Loucy (cell line): ENCODE results near the gene HOXA13.

Experiments used
- H2AFZ ChIP-seq: fragments of 200-600 bp; sonication (generic); 2 replicates; pipeline ENCODE4 v1.6.0; 2016; ENCODE audit warnings: antibody characterized with exemption, mild to moderate bottlenecking, low read length, moderate library complexity
- H3F3A ChIP-seq: fragments of 200-600 bp; 2 replicates; pipeline ENCODE4 v1.6.0; 2016; ENCODE audit warnings: antibody characterized with exemption, low read depth, mild to moderate bottlenecking
- H3K27me3 ChIP-seq: fragments of 200-600 bp; sonication (generic); 2 replicates; pipeline ENCODE4 v1.6.1; 2014; ENCODE audit warnings: low read length, mild to moderate bottlenecking; ENCODE audit not compliant: insufficient read depth, poor library complexity, severe bottlenecking
- H3K36me3 ChIP-seq: fragments of 200-600 bp; sonication (generic); 2 replicates; pipeline ENCODE4 v1.6.1; 2016; ENCODE audit warnings: low read length; ENCODE audit not compliant: insufficient read depth
- H3K4me1 ChIP-seq: fragments of 200-600 bp; sonication (generic); 2 replicates; pipeline ENCODE4 v1.5.1; 2014; ENCODE audit warnings: low read length, mild to moderate bottlenecking; ENCODE audit not compliant: insufficient read depth, poor library complexity, severe bottlenecking
- H3K4me2 ChIP-seq: fragments of 200-600 bp; sonication (generic); 2 replicates; pipeline ENCODE4 v1.6.0; 2014; ENCODE audit warnings: antibody characterized with exemption, low read length, low read depth, mild to moderate bottlenecking; ENCODE audit not compliant: poor library complexity, severe bottlenecking
- H3K4me3 ChIP-seq: fragments of 200-600 bp; sonication (generic); 2 replicates; pipeline ENCODE4 v1.5.1; 2014; ENCODE audit warnings: low read length, mild to moderate bottlenecking, mixed read lengths; ENCODE audit not compliant: poor library complexity, severe bottlenecking
- H3K79me2 ChIP-seq: fragments of 200-600 bp; sonication (generic); 2 replicates; pipeline ENCODE4 v1.6.1; 2014; ENCODE audit warnings: low read length; ENCODE audit not compliant: insufficient read depth
- H3K9ac ChIP-seq: fragments of 200-600 bp; sonication (generic); 2 replicates; pipeline ENCODE4 v1.6.0; 2014; ENCODE audit warnings: mild to moderate bottlenecking, low read depth, low read length, moderate library complexity; ENCODE audit not compliant: poor library complexity, severe bottlenecking
- H3K9me2 ChIP-seq: fragments of 200-600 bp; sonication (generic); replicated peaks from 2 replicates; pipeline ENCODE4 v1.6.1; 2016; ENCODE audit warnings: low read depth, low read length, mixed read lengths
- H3K9me3 ChIP-seq: fragments of 200-600 bp; sonication (generic); 2 replicates; pipeline ENCODE4 v1.6.1; 2014; ENCODE audit warnings: mild to moderate bottlenecking, antibody characterized with exemption, low read length, low read depth; ENCODE audit not compliant: insufficient read depth
- H4K20me1 ChIP-seq: fragments of 200-600 bp; sonication (generic); 2 replicates; pipeline ENCODE4 v1.6.0; 2014; ENCODE audit warnings: antibody characterized with exemption, low read length, mild to moderate bottlenecking; ENCODE audit not compliant: insufficient read depth, poor library complexity, severe bottlenecking
- EZH2phosphoT487 ChIP-seq: fragments of 200-600 bp; IDR thresholded peaks from 2 replicates; pipeline ENCODE4 v1.6.1; 2018; ENCODE audit warnings: antibody characterized with exemption, mild to moderate bottlenecking, moderate library complexity, borderline replicate concordance
- TF ChIP-seq, protein P1 (sequence below): fragments of 200-600 bp; sonication (generic); conservative IDR thresholded peaks from 2 replicates; pipeline ENCODE4 v1.5.1; 2014; ENCODE audit warnings: mild to moderate bottlenecking, antibody characterized with exemption, low read length

HOXA13 gene

DNA sequence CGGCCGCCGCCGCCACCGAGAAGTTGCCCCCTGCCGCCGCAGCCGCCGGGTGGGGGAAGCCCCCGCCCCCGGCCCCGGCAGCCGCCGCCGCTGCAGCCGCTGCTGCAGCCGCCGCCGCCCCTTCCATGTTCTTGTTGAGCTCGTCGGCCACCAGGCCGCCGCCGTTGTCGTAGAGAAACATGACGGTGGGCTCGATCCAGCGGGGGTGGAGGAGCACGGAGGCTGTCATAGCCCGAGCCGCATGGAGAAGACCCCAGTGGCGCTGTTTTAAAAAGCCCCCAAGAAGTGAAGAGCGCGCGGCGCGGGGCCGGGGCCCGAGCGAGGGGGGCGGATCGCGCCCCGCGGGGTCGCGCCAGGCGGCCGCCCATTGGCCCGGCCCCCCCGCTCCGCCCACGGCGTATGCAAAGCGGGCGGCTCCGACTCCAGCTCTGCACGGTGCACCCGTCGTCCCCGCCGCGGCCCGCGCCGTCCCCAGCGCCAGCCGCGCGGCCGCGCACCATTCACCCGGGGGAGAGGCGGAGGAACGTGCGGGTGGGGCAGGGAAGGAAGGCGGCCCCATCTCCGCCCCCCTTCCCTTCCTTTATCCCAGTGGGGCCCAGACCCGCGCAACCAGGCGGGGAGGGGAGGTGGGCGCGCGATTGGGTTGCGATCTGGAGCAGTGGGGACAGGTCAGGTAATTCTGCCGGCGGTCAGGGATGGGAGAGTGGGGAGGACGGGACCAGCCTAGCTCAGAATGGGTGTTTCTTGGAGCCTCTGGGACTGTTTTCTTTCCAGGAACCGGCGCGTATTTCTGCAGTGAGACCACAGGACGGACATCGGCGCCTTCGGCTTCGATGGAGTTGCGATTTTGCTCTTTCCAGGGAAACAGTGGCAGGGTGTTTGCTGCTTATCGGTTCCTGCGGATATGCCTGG is at the start of gene HOXA13:
TSS of gene HOXA13 (minus strand) at position 243 of the 912 bp plus-strand sequence. CDS start at position 229, 14 bp downstream.
- TF ChIP-seq, protein P1, sequence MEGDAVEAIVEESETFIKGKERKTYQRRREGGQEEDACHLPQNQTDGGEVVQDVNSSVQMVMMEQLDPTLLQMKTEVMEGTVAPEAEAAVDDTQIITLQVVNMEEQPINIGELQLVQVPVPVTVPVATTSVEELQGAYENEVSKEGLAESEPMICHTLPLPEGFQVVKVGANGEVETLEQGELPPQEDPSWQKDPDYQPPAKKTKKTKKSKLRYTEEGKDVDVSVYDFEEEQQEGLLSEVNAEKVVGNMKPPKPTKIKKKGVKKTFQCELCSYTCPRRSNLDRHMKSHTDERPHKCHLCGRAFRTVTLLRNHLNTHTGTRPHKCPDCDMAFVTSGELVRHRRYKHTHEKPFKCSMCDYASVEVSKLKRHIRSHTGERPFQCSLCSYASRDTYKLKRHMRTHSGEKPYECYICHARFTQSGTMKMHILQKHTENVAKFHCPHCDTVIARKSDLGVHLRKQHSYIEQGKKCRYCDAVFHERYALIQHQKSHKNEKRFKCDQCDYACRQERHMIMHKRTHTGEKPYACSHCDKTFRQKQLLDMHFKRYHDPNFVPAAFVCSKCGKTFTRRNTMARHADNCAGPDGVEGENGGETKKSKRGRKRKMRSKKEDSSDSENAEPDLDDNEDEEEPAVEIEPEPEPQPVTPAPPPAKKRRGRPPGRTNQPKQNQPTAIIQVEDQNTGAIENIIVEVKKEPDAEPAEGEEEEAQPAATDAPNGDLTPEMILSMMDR, result no peak
- TF ChIP-seq EZH2phosphoT487, result no peak
- H3K36me3 ChIP-seq, result no peaks in the 10 kb centered on the region; the same call in 1 of the 2 replicates
- peaks cover 32% of the 10 kb centered on the region for H3K4me1 ChIP-seq
- H3K9me3 ChIP-seq, result no peaks in the 10 kb centered on the region
- H3K4me3 ChIP-seq, result peak within 1 kb of the TSS; percentile 92
- peak within 1 kb of the TSS; percentile 63 for H2AFZ ChIP-seq
- peak within 1 kb of the TSS; percentile 98 for H3K4me2 ChIP-seq
- peaks cover 75% of the 10 kb centered on the region for H3K79me2 ChIP-seq
- peak within 1 kb of the TSS; percentile 99 for H3K9ac ChIP-seq
- H3F3A ChIP-seq, result 0 out of 2 replicates have a peak, but pooled peaks cover 4% of the 10 kb centered on the region
- no peaks in the 10 kb centered on the region for H3K9me2 ChIP-seq
- no peaks in the 10 kb centered on the region for H3K27me3 ChIP-seq
- peaks cover 40% of the 10 kb centered on the region for H4K20me1 ChIP-seq

DNA sequence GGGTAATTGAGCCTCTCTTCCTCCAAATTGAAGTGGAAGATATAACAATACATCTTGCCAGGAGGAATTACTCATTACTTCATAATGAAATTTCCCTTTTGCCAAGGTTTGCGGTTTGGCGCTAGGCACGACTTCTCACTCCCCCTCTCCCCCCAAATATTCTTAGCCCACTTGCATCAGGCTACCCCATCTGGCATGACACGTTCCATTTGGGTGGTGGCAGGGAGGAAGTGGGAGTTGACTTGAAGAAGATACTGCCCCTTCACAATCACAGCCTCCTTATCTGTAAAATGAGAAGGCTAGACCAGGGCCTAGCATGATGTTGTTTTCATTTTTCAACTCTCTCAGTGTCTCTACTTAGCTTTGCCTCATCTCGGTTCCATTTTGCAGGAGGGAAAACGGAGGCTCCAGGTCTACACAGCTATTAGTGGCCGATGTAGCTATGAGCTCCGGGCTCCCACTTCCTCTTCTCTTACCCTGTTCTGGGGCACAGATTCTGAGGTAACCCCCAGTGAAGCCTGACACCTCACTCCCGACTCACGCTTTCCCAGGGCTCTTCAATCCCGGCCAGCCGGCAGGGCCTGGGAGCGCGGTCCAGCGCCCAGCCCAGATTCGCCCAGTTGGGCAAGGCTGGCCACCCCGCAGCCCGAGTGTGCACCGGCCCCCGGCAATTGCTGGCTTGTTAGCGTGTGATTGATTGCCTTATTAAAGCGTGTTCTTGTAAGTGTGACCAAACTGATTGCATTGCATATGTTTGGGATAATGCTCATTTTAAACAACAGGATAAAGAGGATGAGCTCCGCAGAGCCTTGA is 49.2 kb upstream of the HOXA13 start:
- H3K27me3 ChIP-seq, result no peaks in the 10 kb centered on the region
- no peaks in the 10 kb centered on the region for H4K20me1 ChIP-seq
- H2AFZ ChIP-seq, result no peak overlapping the region
- H3K4me1 ChIP-seq, result no peaks in the 10 kb centered on the region
- no peak for TF ChIP-seq EZH2phosphoT487
- TF ChIP-seq, protein P1, result no peak
- H3K4me3 ChIP-seq, result no peak overlapping the region
- no peaks in the 10 kb centered on the region for H3K9me2 ChIP-seq
- no peaks in the 10 kb centered on the region for H3K36me3 ChIP-seq
- H3K9ac ChIP-seq, result no peak overlapping the region
- H3F3A ChIP-seq, result no peaks in the 10 kb centered on the region
- H3K4me2 ChIP-seq, result no peak overlapping the region
- H3K9me3 ChIP-seq, result no peaks in the 10 kb centered on the region
- H3K79me2 ChIP-seq, result no peaks in the 10 kb centered on the region

DNA sequence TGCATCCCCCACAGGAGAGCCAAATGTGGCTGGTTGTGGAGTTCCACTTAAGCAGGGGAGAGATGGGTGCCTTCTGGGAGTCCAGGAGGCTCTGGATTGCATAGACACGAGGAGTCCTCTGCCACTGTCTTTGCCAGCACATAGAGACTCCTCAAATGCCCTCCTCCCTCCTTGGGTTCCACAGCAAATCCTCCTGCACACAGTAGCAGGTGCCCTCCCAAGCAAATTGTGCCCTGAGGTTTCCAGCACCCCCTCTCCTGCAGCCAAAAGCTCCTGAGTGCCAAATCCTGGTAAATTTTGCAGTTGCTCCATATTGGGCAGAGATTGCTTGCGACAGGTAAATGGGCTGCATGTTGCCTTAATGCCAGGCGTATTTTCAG is 48.5 kb upstream of the HOXA13 start:
- Histone ChIP-seq H2AFZ (no peak overlapping the region), H4K20me1 (no peaks in the 10 kb centered on the region), H3K9me2 (no peaks in the 10 kb centered on the region), H3F3A (no peaks in the 10 kb centered on the region), H3K79me2 (no peaks in the 10 kb centered on the region), H3K4me3 (no peak overlapping the region), H3K4me2 (no peak overlapping the region), H3K4me1 (no peaks in the 10 kb centered on the region), H3K27me3 (no peaks in the 10 kb centered on the region), H3K9me3 (no peaks in the 10 kb centered on the region), H3K36me3 (no peaks in the 10 kb centered on the region), H3K9ac (no peak overlapping the region)
- TF ChIP-seq, protein P1, result no peak
- TF ChIP-seq EZH2phosphoT487, result no peak
